Keratinocyte (primary cell): ENCODE measurements around the gene CGREF1.

Experiments
- CTCF ChIP-seq, 3 experiments: IDR thresholded peaks in 1 of 3; conservative IDR thresholded peaks in 1 of 3; optimal IDR thresholded peaks in 1 of 3; 2 replicates in 2 of 3; 3 replicates in 1 of 3; pipeline versions ENCODE3 to v1.5.1; 2011; ENCODE audit warnings: low read length in 3 of 3, mild to moderate bottlenecking in 3 of 3, moderate library complexity in 2 of 3, control low read depth in 1 of 3, inconsistent platforms in 1 of 3; ENCODE audit not compliant: insufficient read depth in 2 of 3; ENCODE audit errors: extremely low read depth in 1 of 3
- EZH2 ChIP-seq: IDR thresholded peaks from one replicate; pipeline ENCODE4 v1.6.1; 2012; ENCODE audit warnings: inconsistent platforms, mild to moderate bottlenecking, low read length, moderate library complexity

- no peak for TF ChIP-seq CTCF (optimal IDR thresholded peaks at IDR 0.05 in 1 of 3, IDR thresholded peaks at IDR 0.05 in 1 of 3, conservative IDR thresholded peaks at IDR 0.05 in 1 of 3; ENCODE audit: extremely low read depth in 1 of 3, insufficient read depth in 2 of 3, low read length in 3 of 3)
- TF ChIP-seq EZH2, result no peak
Observed at GRCh38 chr2:27159271-27159670, 40.3 kb upstream of the CGREF1 start.
